ENCODE data around the gene ABLIM3. TPM values are rescaled to one million over a fixed set of nuclear protein-coding genes. Genes with fewer than 3 reads are reported as not detected.

Gene ABLIM3
- polyA plus RNA-seq, 1 of the 3 experiments (the other 2 are of a cell fraction): 5.9 TPM

GRCh38 chr5:149207831-149208230, 66.5 kb downstream of the ABLIM3 start:
- no peaks in the 10 kb centered on the region for H3K27me3 ChIP-seq (ENCODE audit: insufficient read depth)
- CTCF ChIA-PET: interaction anchor here (1.2 kb wide), 1 partner anchor 477 kb away, joined by 3 read pairs; no protein-coding TSS in a partner anchor
- H3K9me2 ChIP-seq: no peaks in the 10 kb centered on the region
- peaks cover 0 to 3% of the 10 kb centered on the region in 2 experiments for H3K36me3 ChIP-seq (replicated peaks in 1 of 2; ENCODE audit: control insufficient read depth in 1 of 2, insufficient read depth in 2 of 2, low read length in 1 of 2)
- no peaks in the 10 kb centered on the region for H3K79me2 ChIP-seq (ENCODE audit: insufficient read depth)
- no peak overlapping the region for H3K4me2 ChIP-seq
- H3K9ac ChIP-seq: no peak overlapping the region
- 73% methylated on average over 2 of the region's 2 CpGs for WGBS (ENCODE audit: low lambda C conversion rate)
- TF ChIP-seq TCF12 (IDR thresholded peaks at IDR 0.05): no peak
- no peak for TF ChIP-seq USF1 (IDR thresholded peaks at IDR 0.05; ENCODE audit: borderline replicate concordance, low read depth)
- TF ChIP-seq SMC3 (IDR thresholded peaks at IDR 0.05; ENCODE audit: low read depth, low read length): no peak
- TF ChIP-seq USF2 (IDR thresholded peaks at IDR 0.05; ENCODE audit: borderline replicate concordance, low read depth, low read length): no peak
- no peak for TF ChIP-seq RFX5 (IDR thresholded peaks at IDR 0.05; ENCODE audit: low read length)
- no peak for TF ChIP-seq TEAD4 (IDR thresholded peaks at IDR 0.05; ENCODE audit: borderline replicate concordance, insufficient read depth)
- no peak for TF ChIP-seq FOXJ3 (CRISPR knock-in tag; IDR thresholded peaks at IDR 0.05)
- H3K4me1 ChIP-seq (ENCODE audit: control insufficient read depth in 1 of 2, insufficient read depth in 2 of 2, low read depth in 1 of 2, low read length in 1 of 2): peaks cover 0 to 13% of the 10 kb centered on the region in 2 experiments; a peak in 2 of 4 replicates
- no peaks in the 10 kb centered on the region for H4K20me1 ChIP-seq (ENCODE audit: insufficient read depth)
- peaks cover 15% of the 10 kb centered on the region for H3F3A ChIP-seq (replicated peaks; ENCODE audit: insufficient read depth)
- DNase-seq: no peak
- H2AFZ ChIP-seq (ENCODE audit: low read depth): no peak overlapping the region
- no peaks in the 10 kb centered on the region for H3K9me3 ChIP-seq
- POLR2A ChIA-PET: no interaction called here
- no peak overlapping the region for H3K4me3 ChIP-seq (ENCODE audit: low read depth in 2 of 2, low read length in 1 of 2)
- no peak overlapping the region for H3K27ac ChIP-seq (ENCODE audit: low read depth in 2 of 2, low read length in 1 of 2)

GRCh38 chr5:149210225-149210624, 68.9 kb downstream of the ABLIM3 start:
- CTCF ChIA-PET: no interaction called here
- no peak overlapping the region for H2AFZ ChIP-seq (ENCODE audit: low read depth)
- no peaks in the 10 kb centered on the region for H3K9me2 ChIP-seq
- no peak overlapping the region for H3K9ac ChIP-seq
- H3K27me3 ChIP-seq (ENCODE audit: insufficient read depth): no peaks in the 10 kb centered on the region
- H3F3A ChIP-seq (replicated peaks; ENCODE audit: insufficient read depth): peaks cover 20% of the 10 kb centered on the region
- H3K4me1 ChIP-seq (ENCODE audit: control insufficient read depth in 1 of 2, insufficient read depth in 2 of 2, low read depth in 1 of 2, low read length in 1 of 2): peaks cover 0 to 17% of the 10 kb centered on the region in 2 experiments; a peak in 2 of 4 replicates
- 0 out of 2 replicates have a peak, but pooled peaks have one; percentile 7 for TF ChIP-seq FOSL2 (IDR thresholded peaks at IDR 0.05; ENCODE audit: borderline replicate concordance, low read depth)
- no peak for TF ChIP-seq EP300 (IDR thresholded peaks at IDR 0.05; ENCODE audit: borderline replicate concordance in 1 of 2, low read depth in 1 of 2, low read length in 1 of 2)
- no peaks in the 10 kb centered on the region for H3K79me2 ChIP-seq (ENCODE audit: insufficient read depth)
- H3K4me3 ChIP-seq (ENCODE audit: low read depth in 2 of 2, low read length in 1 of 2): no peak overlapping the region
- 0 out of 4 replicates have a peak overlapping the region, but pooled peaks of 1 of the 2 experiments have one; percentile 94 for H3K27ac ChIP-seq (ENCODE audit: low read depth in 2 of 2, low read length in 1 of 2)
- no peaks in the 10 kb centered on the region for H4K20me1 ChIP-seq (ENCODE audit: insufficient read depth)
- no peaks in the 10 kb centered on the region for H3K36me3 ChIP-seq (replicated peaks in 1 of 2; ENCODE audit: control insufficient read depth in 1 of 2, insufficient read depth in 2 of 2, low read length in 1 of 2)
- H3K4me2 ChIP-seq: no peak overlapping the region
- 80% methylated on average over 4 of the region's 4 CpGs for WGBS (ENCODE audit: low lambda C conversion rate)
- POLR2A ChIA-PET: no interaction called here
- no peak for DNase-seq
- H3K9me3 ChIP-seq: no peaks in the 10 kb centered on the region

- Histone ChIP-seq H3K27ac (ENCODE audit: low read depth in 2 of 2, low read length in 1 of 2) (peak overlapping the region in 1 of 2 experiments; percentile 94; a peak in 2 of 4 replicates), H3K9ac (peak overlapping the region; percentile 26; the same call in 1 of the 2 replicates), H4K20me1 (ENCODE audit: insufficient read depth) (no peaks in the 10 kb centered on the region), H3K4me1 (ENCODE audit: control insufficient read depth in 1 of 2, insufficient read depth in 2 of 2, low read depth in 1 of 2, low read length in 1 of 2) (peaks cover 0 to 17% of the 10 kb centered on the region in 2 experiments; a peak in 2 of 4 replicates), H3K36me3 (replicated peaks in 1 of 2; ENCODE audit: control insufficient read depth in 1 of 2, insufficient read depth in 2 of 2, low read length in 1 of 2) (no peaks in the 10 kb centered on the region), H3F3A (replicated peaks; ENCODE audit: insufficient read depth) (peaks cover 20% of the 10 kb centered on the region), H3K9me3 (no peaks in the 10 kb centered on the region), H3K4me2 (peak overlapping the region; percentile 36), H3K27me3 (ENCODE audit: insufficient read depth) (no peaks in the 10 kb centered on the region), H2AFZ (ENCODE audit: low read depth) (no peak overlapping the region), H3K79me2 (ENCODE audit: insufficient read depth) (no peaks in the 10 kb centered on the region), H3K4me3 (ENCODE audit: low read depth in 2 of 2, low read length in 1 of 2) (no peak overlapping the region), H3K9me2 (no peaks in the 10 kb centered on the region)
- no peak for DNase-seq
- CTCF ChIA-PET: no interaction called here
- WGBS (ENCODE audit: low lambda C conversion rate): 74% methylated on average over 4 of the region's 4 CpGs
- POLR2A ChIA-PET: no interaction called here
- no peak for TF ChIP-seq SIN3A (IDR thresholded peaks at IDR 0.05; ENCODE audit: borderline replicate concordance, low read depth, low read length)
- TF ChIP-seq USF2 (IDR thresholded peaks at IDR 0.05; ENCODE audit: borderline replicate concordance, low read depth, low read length): no peak
- no peak for TF ChIP-seq MXI1 (IDR thresholded peaks at IDR 0.05; ENCODE audit: low read depth, low read length)
- no peak for TF ChIP-seq RAD21 (IDR thresholded peaks at IDR 0.05; ENCODE audit: low read length)
- no peak for TF ChIP-seq TCF12 (IDR thresholded peaks at IDR 0.05)
- TF ChIP-seq IRF3 (IDR thresholded peaks at IDR 0.05; ENCODE audit: low read depth, low read length): no peak
- TF ChIP-seq RCOR1 (IDR thresholded peaks at IDR 0.05; ENCODE audit: low read length): no peak
- TF ChIP-seq RXRA (IDR thresholded peaks at IDR 0.05; ENCODE audit: borderline replicate concordance, low read depth): no peak
- TF ChIP-seq SMC3 (IDR thresholded peaks at IDR 0.05; ENCODE audit: low read depth, low read length): no peak
- no peak for TF ChIP-seq EP300 (IDR thresholded peaks at IDR 0.05; ENCODE audit: borderline replicate concordance in 1 of 2, low read depth in 1 of 2, low read length in 1 of 2)
- no peak for TF ChIP-seq JUND (IDR thresholded peaks at IDR 0.05)
- TF ChIP-seq RFX5 (IDR thresholded peaks at IDR 0.05; ENCODE audit: low read length): no peak
- TF ChIP-seq FOXM1 (IDR thresholded peaks at IDR 0.05; ENCODE audit: low read depth): no peak
- TF ChIP-seq MAX (IDR thresholded peaks at IDR 0.05; ENCODE audit: low read depth): no peak
Measured at GRCh38 chr5:149210968-149211490, 69.7 kb downstream of the ABLIM3 start.
